Sigmoid colon (tissue), 4 donors: ENCODE measurements around the gene OARD1.

Experiments
- CTCF ChIP-seq, 4 experiments: fragments of 450-650 bp in 3 of 4; fragments of 200-600 bp in 1 of 4; IDR thresholded peaks; one replicate each; pipeline ENCODE4 v1.5.1; 2016 to 2019; ENCODE audit warnings: antibody characterized with exemption in 4 of 4, mild to moderate bottlenecking in 3 of 4, moderate library complexity in 2 of 4
- EP300 ChIP-seq, 4 donors: sonication (generic); formaldehyde crosslinking; IDR thresholded peaks; one replicate each; pipeline ENCODE4 v1.6.1; 2017; ENCODE audit warnings: antibody characterized with exemption in 4 of 4
- POLR2A ChIP-seq, 2 donors: fragments of 450-650 bp; IDR thresholded peaks; one replicate each; pipeline ENCODE4 v1.6.1; 2016; ENCODE audit warnings: antibody characterized with exemption in 2 of 2, mild to moderate bottlenecking in 2 of 2, moderate library complexity in 2 of 2
- POLR2AphosphoS5 ChIP-seq, 4 donors: sonication (generic); formaldehyde crosslinking; IDR thresholded peaks; one replicate each; pipeline ENCODE4 v1.6.1; 2017; ENCODE audit warnings: antibody characterized with exemption in 4 of 4

GRCh38 chr6:41049955-41050354, 22.2 kb downstream of the OARD1 start:
- TF ChIP-seq POLR2AphosphoS5 (IDR thresholded peaks at IDR 0.05) (no peak), CTCF (IDR thresholded peaks at IDR 0.05) (no peak), POLR2A (IDR thresholded peaks at IDR 0.05) (no peak), EP300 (IDR thresholded peaks at IDR 0.05) (no peak)
